HepG2 (cell line): ENCODE measurements around the gene LCN12. TPM values are rescaled to one million over a fixed set of nuclear protein-coding genes. Genes with fewer than 3 reads are reported as not detected.

ENCODE experiments used
- ATAC-seq: fragments of 200-7000 bp; cut with Tn5 transposase; 3 replicates; pipeline ENCODE4 v1.9.1; 2020; ENCODE audit warnings: mild to moderate bottlenecking, moderate library complexity
- BruUV-seq: library from RNA; stranded (reverse); fragments of 400-500 nt; replicated peaks from 2 replicates; lab custom pipeline; 2021; lab: Mats Ljungman, UMichigan
- CTCF ChIA-PET: fragments of 300-600 bp; formaldehyde crosslinking; extraction: SDS; loops from one replicate; lab custom pipeline; 2021; ENCODE audit warnings: low total read pairs, inconsistent platforms, low intra/inter-chr PET ratio; lab: Yijun Ruan, JAX
- POLR2A ChIA-PET: fragments of 350-600 bp; sonication (Branson Sonifier 250); formaldehyde crosslinking; loops from one replicate; lab custom pipeline; 2020; ENCODE audit warnings: antibody characterized with exemption, inconsistent platforms; lab: Yijun Ruan, JAX
- DNase-seq: peaks from one replicate; pipeline ENCODE4 v3.0.0-alpha.2; 2015; ENCODE audit warnings: low spot score
- FAIRE-seq: peaks from 3 replicates; lab custom pipeline; 2011; peaks lifted over from hg19 to GRCh38; lab: Jason Lieb, UNC
- H2AFZ ChIP-seq: one replicate; pipeline ENCODE4 v1.6.1; 2011; ENCODE audit warnings: low read length, inconsistent platforms
- H3K27ac ChIP-seq: fragments of 300-600 bp; 3 replicates; pipeline ENCODE4 v1.8.0; 2011; ENCODE audit warnings: mixed run types, mild to moderate bottlenecking, mixed read lengths, low read length, inconsistent platforms; ENCODE audit not compliant: insufficient read depth; ENCODE audit errors: extremely low read length
- H3K27me3 ChIP-seq, 2 experiments: fragments of 200-600 bp in 1 of 2; 2 replicates in 1 of 2; 3 replicates in 1 of 2; pipeline versions ENCODE4 v1.6.0 to v1.8.0; 2011; ENCODE audit warnings: low read length in 2 of 2, mild to moderate bottlenecking in 2 of 2, moderate library complexity in 2 of 2, inconsistent platforms in 1 of 2; ENCODE audit not compliant: insufficient read depth in 2 of 2, control insufficient read depth in 1 of 2
- H3K36me3 ChIP-seq, 2 experiments: fragments of 200-600 bp in 1 of 2; replicated peaks in 1 of 2; 2 replicates in 1 of 2; 3 replicates in 1 of 2; pipeline versions ENCODE4 v1.5.1 to v1.8.0; 2011; ENCODE audit warnings: low read length in 2 of 2, inconsistent platforms in 1 of 2; ENCODE audit not compliant: insufficient read depth in 2 of 2, control insufficient read depth in 1 of 2
- H3K4me1 ChIP-seq: 2 replicates; pipeline ENCODE4 v1.5.1; 2012; ENCODE audit warnings: low read length, inconsistent platforms; ENCODE audit not compliant: insufficient read depth
- H3K4me2 ChIP-seq: 2 replicates; pipeline ENCODE4 v1.6.0; 2011; ENCODE audit warnings: low read depth, low read length, inconsistent platforms
- H3K4me3 ChIP-seq, 3 experiments: fragments of 200-600 bp in 1 of 3; sonication (generic), shearing (Covaris generic) in 1 of 3; replicated peaks in 1 of 3; 2 replicates each; pipeline ENCODE4 v1.5.1; 2011 to 2016; ENCODE audit warnings: low read length in 3 of 3, inconsistent platforms in 2 of 3, low read depth in 2 of 3, mild to moderate bottlenecking in 2 of 3, control low read depth in 1 of 3, mixed read lengths in 1 of 3; ENCODE audit not compliant: insufficient read depth in 1 of 3
- H3K79me2 ChIP-seq: one replicate; pipeline ENCODE4 v1.6.1; 2011; ENCODE audit warnings: low read length, inconsistent platforms; ENCODE audit not compliant: insufficient read depth
- H3K9ac ChIP-seq: 2 replicates; pipeline ENCODE4 v1.6.0; 2011; ENCODE audit warnings: mild to moderate bottlenecking, low read depth, low read length, inconsistent platforms; ENCODE audit not compliant: insufficient read depth
- H3K9me3 ChIP-seq: 2 replicates; pipeline ENCODE4 v1.5.1; 2012; ENCODE audit warnings: mild to moderate bottlenecking, low read length
- H4K20me1 ChIP-seq: 2 replicates; pipeline ENCODE4 v1.6.0; 2011; ENCODE audit warnings: inconsistent platforms, mild to moderate bottlenecking, low read length, moderate library complexity; ENCODE audit not compliant: insufficient read depth
- HES4 ChIP-seq: sonication (generic); formaldehyde crosslinking; IDR thresholded peaks from 2 replicates; pipeline ENCODE4 v1.9.0; 2021; ENCODE audit warnings: mild to moderate bottlenecking, missing genetic modification reagents, borderline replicate concordance
- MAFF ChIP-seq: IDR thresholded peaks from 2 replicates; pipeline ENCODE4 v1.6.1; 2011; ENCODE audit warnings: low read depth, low read length, improper control_type of control experiment
- POLR2AphosphoS5 ChIP-seq: IDR thresholded peaks from 2 replicates; pipeline ENCODE4 v1.6.1; 2012; ENCODE audit warnings: low read depth, low read length
- RAD21 ChIP-seq: fragments of 450-650 bp; formaldehyde crosslinking; IDR thresholded peaks from 2 replicates; pipeline ENCODE4 v1.5.0; 2020; ENCODE audit warnings: mild to moderate bottlenecking
- SP2 ChIP-seq: sonication (generic); formaldehyde crosslinking; IDR thresholded peaks from 2 replicates; pipeline ENCODE4 v1.5.1; 2020; ENCODE audit warnings: mild to moderate bottlenecking, missing genetic modification reagents
- SP4 ChIP-seq: sonication (generic); formaldehyde crosslinking; IDR thresholded peaks from 2 replicates; pipeline ENCODE4 v1.8.1; 2023; ENCODE audit warnings: mild to moderate bottlenecking, missing genetic modification reagents
- SRY ChIP-seq: sonication (generic); formaldehyde crosslinking; IDR thresholded peaks from 2 replicates; pipeline ENCODE4 v1.8.0; 2022; ENCODE audit warnings: mild to moderate bottlenecking, missing genetic modification reagents
- ZC3H13 ChIP-seq: sonication (generic); formaldehyde crosslinking; IDR thresholded peaks from 2 replicates; pipeline ENCODE4 v1.8.1; 2023; ENCODE audit warnings: mild to moderate bottlenecking, missing genetic modification reagents, moderate library complexity
- ZNF501 ChIP-seq: sonication (generic); formaldehyde crosslinking; IDR thresholded peaks from 2 replicates; pipeline ENCODE4 v1.5.1; 2020; ENCODE audit warnings: mild to moderate bottlenecking, moderate library complexity, missing genetic modification reagents
- ZNF766 ChIP-seq: sonication (generic); formaldehyde crosslinking; IDR thresholded peaks from 2 replicates; pipeline ENCODE4 v1.5.0; 2020; ENCODE audit warnings: missing genetic modification reagents, borderline replicate concordance
- ZNF780A ChIP-seq: sonication (generic); formaldehyde crosslinking; IDR thresholded peaks from 2 replicates; pipeline ENCODE4 v1.8.0; 2022; ENCODE audit warnings: mild to moderate bottlenecking, missing genetic modification reagents, moderate library complexity
- WGBS: methylation state at CpG from one replicate; pipeline ENCODE4 v1.1.6; 2017; ENCODE audit warnings: low lambda C conversion rate; 5-methylcytosine and 5-hydroxymethylcytosine counted together
- in situ Hi-C: cut with HindIII; loops from 2 replicates; pipeline ENCODE4 v1.10.0; 2017; ENCODE audit warnings: low pct_unique_long_range_greater_than_20kb; ENCODE audit not compliant: extremely low pct_ligation_motif_present
- intact Hi-C: fragments of 100-400 bp; cut with micrococcal nuclease; formaldehyde crosslinking; loops from one replicate; pipeline ENCODE4 v1.10.0; 2022; ENCODE audit not compliant: unreplicated experiment
- polyA plus RNA-seq, 8 experiments: library from polyadenylated mRNA; depleted of rRNA in 3 of 8; stranded (reverse) in 7 of 8; unstranded in 1 of 8; fragments of >200 nt; fragmentation: Illumina TruSeq in 4 of 8; extraction: Trizol in 4 of 8; gene quantifications; 2 replicates each; pipeline versions ENCODE4 v1.2.1 to v1.2.3, GENCODE V29; 2011 to 2016; ENCODE audit warnings: low read depth in 4 of 8, missing spikeins in 1 of 8, mixed read lengths in 1 of 8; ENCODE audit not compliant: insufficient read depth in 1 of 8
- total RNA-seq, 5 experiments: library from RNA; depleted of rRNA; stranded (reverse); fragments of >200 nt; fragmentation: Illumina TruSeq; extraction: Trizol; gene quantifications; 2 replicates each; pipeline ENCODE4 v1.2.3, GENCODE V29; 2016; ENCODE audit warnings: low read depth in 1 of 5
- TF ChIP-seq, protein P1 (sequence below): sonication (generic); formaldehyde crosslinking; IDR thresholded peaks from 2 replicates; pipeline ENCODE4 v1.8.1; 2023; ENCODE audit warnings: mild to moderate bottlenecking, moderate library complexity, missing genetic modification reagents
- TF ChIP-seq, protein P2 (sequence below): sonication (generic); formaldehyde crosslinking; IDR thresholded peaks from 2 replicates; pipeline ENCODE4 v1.5.1; 2020; ENCODE audit warnings: mild to moderate bottlenecking, missing genetic modification reagents, moderate library complexity
- TF ChIP-seq, protein P3 (sequence below): sonication (generic); formaldehyde crosslinking; conservative IDR thresholded peaks from 2 replicates; pipeline ENCODE4 v1.5.0; 2020; ENCODE audit warnings: missing genetic modification reagents

Gene LCN12
- total and polyA plus RNA-seq, 2 of the 13 experiments (the other 11 are each of a cell fraction or from before 2014, with no cell fraction given), result 3.4 to 6.9 TPM

DNA sequence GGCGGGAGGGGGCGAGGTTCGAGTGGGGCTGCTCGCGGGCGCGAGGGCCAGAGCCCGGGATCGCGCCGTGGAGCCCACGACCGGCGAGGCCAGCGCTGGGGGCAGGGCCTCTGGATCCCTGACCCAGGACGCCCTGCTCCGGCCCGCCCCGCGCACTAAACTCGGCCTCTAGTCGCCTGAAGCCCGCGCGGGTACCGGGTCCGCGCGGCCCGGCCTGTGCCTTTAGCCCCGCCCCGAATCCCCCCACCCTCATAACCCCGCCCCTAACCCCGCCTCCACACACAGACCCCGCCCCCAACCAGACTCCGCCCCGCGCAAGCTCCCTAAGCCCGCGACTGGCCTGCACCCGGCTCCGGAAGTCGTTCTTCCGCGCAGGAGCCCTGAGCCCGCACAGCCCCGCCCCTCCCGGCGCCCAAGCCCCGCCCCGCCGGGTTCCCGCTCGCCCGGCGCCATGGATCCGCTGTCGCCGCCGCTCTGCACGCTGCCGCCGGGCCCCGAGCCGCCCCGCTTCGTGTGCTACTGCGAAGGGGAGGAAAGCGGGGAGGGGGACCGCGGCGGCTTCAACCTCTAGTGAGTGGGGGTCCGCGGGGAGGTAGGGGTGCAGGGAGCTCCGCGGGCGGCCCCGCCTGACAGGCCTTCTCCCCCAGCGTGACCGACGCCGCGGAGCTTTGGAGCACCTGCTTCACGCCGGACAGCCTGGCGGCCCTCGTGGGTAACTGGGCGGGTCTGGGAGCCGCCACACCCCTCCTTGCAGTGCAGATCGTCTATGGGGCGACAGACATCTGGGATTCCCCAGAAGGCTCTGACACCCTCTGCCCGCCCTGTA, 40.1 kb downstream of the LCN12 start, which contains the start of gene PAXX:
Gene PAXX (plus strand): TSS at position 430 of the 826 bp plus-strand sequence. CDS start 22 bp downstream, at position 452.
- no peak within 1 kb of the TSS for H2AFZ ChIP-seq
- TF ChIP-seq RAD21 (CRISPR knock-in tag) (peak; percentile 17; the same call in 1 of the 2 replicates), HES4 (CRISPR knock-in tag) (peak; percentile 50; the same call in 1 of the 2 replicates), SP2 (CRISPR knock-in tag) (no peak), MAFF (no peak), SP4 (CRISPR knock-in tag) (peak; percentile 60; the same call in 1 of the 2 replicates), ZNF766 (0 out of 2 replicates have a peak, but pooled peaks have one; percentile 77), SRY (CRISPR knock-in tag) (peak; percentile 45; the same call in 1 of the 2 replicates), ZNF780A (CRISPR knock-in tag) (no peak), POLR2AphosphoS5 (no peak), ZNF501 (0 out of 2 replicates have a peak, but pooled peaks have one; percentile 51), ZC3H13 (CRISPR knock-in tag) (peak; percentile 61; the same call in 1 of the 2 replicates)
- TF ChIP-seq, protein P1, sequence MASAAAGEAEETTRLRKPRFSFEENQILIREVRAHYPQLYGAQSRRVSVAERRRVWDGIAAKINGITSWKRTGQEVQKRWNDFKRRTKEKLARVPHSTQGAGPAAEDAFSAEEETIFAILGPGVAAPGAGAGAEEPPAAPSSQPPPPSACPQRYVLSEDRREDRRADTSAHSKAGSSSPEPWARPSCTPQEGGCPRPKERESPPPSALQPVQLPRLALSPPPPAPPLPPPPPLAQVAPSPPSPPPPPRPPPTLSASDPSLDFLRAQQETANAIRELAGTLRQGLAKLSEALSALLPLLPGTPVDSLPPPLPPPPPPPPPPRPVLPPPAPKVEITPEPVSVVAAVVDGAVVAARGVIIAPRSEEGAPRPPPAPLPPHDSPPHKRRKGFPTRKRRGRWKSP (CRISPR knock-in tag), result no peak
- TF ChIP-seq, protein P2, sequence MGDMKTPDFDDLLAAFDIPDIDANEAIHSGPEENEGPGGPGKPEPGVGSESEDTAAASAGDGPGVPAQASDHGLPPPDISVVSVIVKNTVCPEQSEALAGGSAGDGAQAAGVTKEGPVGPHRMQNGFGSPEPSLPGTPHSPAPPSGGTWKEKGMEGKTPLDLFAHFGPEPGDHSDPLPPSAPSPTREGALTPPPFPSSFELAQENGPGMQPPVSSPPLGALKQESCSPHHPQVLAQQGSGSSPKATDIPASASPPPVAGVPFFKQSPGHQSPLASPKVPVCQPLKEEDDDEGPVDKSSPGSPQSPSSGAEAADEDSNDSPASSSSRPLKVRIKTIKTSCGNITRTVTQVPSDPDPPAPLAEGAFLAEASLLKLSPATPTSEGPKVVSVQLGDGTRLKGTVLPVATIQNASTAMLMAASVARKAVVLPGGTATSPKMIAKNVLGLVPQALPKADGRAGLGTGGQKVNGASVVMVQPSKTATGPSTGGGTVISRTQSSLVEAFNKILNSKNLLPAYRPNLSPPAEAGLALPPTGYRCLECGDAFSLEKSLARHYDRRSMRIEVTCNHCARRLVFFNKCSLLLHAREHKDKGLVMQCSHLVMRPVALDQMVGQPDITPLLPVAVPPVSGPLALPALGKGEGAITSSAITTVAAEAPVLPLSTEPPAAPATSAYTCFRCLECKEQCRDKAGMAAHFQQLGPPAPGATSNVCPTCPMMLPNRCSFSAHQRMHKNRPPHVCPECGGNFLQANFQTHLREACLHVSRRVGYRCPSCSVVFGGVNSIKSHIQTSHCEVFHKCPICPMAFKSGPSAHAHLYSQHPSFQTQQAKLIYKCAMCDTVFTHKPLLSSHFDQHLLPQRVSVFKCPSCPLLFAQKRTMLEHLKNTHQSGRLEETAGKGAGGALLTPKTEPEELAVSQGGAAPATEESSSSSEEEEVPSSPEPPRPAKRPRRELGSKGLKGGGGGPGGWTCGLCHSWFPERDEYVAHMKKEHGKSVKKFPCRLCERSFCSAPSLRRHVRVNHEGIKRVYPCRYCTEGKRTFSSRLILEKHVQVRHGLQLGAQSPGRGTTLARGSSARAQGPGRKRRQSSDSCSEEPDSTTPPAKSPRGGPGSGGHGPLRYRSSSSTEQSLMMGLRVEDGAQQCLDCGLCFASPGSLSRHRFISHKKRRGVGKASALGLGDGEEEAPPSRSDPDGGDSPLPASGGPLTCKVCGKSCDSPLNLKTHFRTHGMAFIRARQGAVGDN (CRISPR knock-in tag), result peak; percentile 91
- TF ChIP-seq, protein P3, sequence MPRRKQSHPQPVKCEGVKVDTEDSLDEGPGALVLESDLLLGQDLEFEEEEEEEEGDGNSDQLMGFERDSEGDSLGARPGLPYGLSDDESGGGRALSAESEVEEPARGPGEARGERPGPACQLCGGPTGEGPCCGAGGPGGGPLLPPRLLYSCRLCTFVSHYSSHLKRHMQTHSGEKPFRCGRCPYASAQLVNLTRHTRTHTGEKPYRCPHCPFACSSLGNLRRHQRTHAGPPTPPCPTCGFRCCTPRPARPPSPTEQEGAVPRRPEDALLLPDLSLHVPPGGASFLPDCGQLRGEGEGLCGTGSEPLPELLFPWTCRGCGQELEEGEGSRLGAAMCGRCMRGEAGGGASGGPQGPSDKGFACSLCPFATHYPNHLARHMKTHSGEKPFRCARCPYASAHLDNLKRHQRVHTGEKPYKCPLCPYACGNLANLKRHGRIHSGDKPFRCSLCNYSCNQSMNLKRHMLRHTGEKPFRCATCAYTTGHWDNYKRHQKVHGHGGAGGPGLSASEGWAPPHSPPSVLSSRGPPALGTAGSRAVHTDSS (CRISPR knock-in tag), result no peak

More for the DNA sequence above, 40.1 kb downstream of the LCN12 start, which contains the start of gene PAXX:
- Histone ChIP-seq H3K9me3 (no peaks in the 10 kb centered on the region), H3K9ac (peak within 1 kb of the TSS; percentile 68), H3K36me3 (no peaks in the 10 kb centered on the region), H4K20me1 (no peaks in the 10 kb centered on the region), H3K27ac (peak within 1 kb of the TSS; percentile 52), H3K4me3 (peak within 1 kb of the TSS; percentile 61 to 83 (median 73)), H3K4me1 (peaks cover 64% of the 10 kb centered on the region), H3K79me2 (peaks cover 5% of the 10 kb centered on the region), H3K4me2 (peak within 1 kb of the TSS; percentile 92), H3K27me3 (peaks cover 3 to 9% of the 10 kb centered on the region in 2 experiments; a peak in 2 of 5 replicates)
- intact Hi-C loops, result loop anchor here (2.0 kb wide), 1 partner anchor 45 kb away; no protein-coding TSS in a partner anchor
- peak; percentile 70 for DNase-seq
- no TSS peak for BruUV-seq
- POLR2A ChIA-PET, result interaction anchor here (0.6 to 2.7 kb wide), 13 partner anchors 10 to 263 kb away, joined by 3 to 22 read pairs (median 4); partner anchors contain the start of gene C8G
- in situ Hi-C loops, result no loop called here
- no peak for FAIRE-seq
- 0% methylated on average over 5 of the region's 92 CpGs for WGBS
- peak; percentile 72 for ATAC-seq
- CTCF ChIA-PET, result no interaction called here
